ENCODE data around the gene RXRA. TPM values are rescaled to one million over a fixed set of nuclear protein-coding genes. Genes with fewer than 3 reads are reported as not detected.

RXRA gene
- total and polyA plus RNA-seq, 10 of the 15 experiments (the other 5 are each of a cell fraction or from before 2014, with no cell fraction given) = 0.89 to 36.8 (median 11.1) TPM

DNA sequence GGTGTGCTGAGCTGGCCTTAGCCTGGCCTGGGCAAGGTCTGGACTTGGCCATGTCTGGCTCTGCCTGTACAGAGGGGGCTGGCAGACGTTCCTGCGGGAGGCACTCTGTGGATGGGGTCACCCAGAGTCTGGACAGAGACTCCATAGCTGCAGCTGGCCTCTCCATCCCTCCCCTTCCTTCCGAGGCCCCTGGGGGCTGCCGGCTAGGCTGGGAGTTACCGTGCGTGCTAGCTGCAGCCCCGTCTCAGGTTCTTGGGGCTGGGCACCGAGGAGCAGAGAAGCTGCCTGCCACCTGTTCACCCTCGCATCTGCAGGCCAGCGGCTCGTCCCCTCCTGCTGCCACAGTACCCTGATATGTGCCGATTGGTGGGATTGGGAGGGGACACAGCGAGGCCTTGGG lies 63.4 kb downstream of the RXRA start (continued):
- TF ChIP-seq, protein P1, sequence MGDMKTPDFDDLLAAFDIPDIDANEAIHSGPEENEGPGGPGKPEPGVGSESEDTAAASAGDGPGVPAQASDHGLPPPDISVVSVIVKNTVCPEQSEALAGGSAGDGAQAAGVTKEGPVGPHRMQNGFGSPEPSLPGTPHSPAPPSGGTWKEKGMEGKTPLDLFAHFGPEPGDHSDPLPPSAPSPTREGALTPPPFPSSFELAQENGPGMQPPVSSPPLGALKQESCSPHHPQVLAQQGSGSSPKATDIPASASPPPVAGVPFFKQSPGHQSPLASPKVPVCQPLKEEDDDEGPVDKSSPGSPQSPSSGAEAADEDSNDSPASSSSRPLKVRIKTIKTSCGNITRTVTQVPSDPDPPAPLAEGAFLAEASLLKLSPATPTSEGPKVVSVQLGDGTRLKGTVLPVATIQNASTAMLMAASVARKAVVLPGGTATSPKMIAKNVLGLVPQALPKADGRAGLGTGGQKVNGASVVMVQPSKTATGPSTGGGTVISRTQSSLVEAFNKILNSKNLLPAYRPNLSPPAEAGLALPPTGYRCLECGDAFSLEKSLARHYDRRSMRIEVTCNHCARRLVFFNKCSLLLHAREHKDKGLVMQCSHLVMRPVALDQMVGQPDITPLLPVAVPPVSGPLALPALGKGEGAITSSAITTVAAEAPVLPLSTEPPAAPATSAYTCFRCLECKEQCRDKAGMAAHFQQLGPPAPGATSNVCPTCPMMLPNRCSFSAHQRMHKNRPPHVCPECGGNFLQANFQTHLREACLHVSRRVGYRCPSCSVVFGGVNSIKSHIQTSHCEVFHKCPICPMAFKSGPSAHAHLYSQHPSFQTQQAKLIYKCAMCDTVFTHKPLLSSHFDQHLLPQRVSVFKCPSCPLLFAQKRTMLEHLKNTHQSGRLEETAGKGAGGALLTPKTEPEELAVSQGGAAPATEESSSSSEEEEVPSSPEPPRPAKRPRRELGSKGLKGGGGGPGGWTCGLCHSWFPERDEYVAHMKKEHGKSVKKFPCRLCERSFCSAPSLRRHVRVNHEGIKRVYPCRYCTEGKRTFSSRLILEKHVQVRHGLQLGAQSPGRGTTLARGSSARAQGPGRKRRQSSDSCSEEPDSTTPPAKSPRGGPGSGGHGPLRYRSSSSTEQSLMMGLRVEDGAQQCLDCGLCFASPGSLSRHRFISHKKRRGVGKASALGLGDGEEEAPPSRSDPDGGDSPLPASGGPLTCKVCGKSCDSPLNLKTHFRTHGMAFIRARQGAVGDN (IDR thresholded peaks at IDR 0.05) = no peak
- TF ChIP-seq ZNF24 (IDR thresholded peaks at IDR 0.05) = no peak

DNA sequence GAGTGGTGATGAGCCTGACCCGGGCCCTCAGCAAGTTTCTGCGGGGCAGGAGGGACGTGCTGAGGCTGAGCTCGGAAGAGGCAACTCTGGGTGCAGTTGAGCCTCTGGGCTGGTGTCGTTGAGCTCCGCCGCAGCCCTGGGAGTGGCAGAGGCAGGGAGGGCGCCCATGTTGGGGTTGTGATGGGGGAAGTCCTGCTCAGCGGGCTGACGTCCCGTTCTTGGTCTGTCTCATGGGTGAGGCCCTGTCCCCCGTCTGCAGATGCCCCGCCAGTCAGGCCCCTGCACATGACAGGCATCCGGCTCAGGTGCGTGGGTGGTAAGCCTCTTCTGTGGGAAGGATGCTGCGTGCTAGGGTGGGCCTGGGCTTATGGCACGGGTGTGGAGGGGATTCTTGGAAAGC lies 64.3 kb downstream of the RXRA start:
- peak overlapping the region; percentile 98 for H3K4me2 ChIP-seq (ENCODE audit: control insufficient read depth, insufficient read depth)
- in situ Hi-C loops (cut with MboI) = no loop called here
- SMC1A ChIA-PET (ENCODE audit: uncharacterized antibody, unreplicated experiment) = interaction anchor here (0.5 to 4.3 kb wide), 4 partner anchors 15 to 66 kb away, joined by 3 to 39 read pairs (median 3); no protein-coding TSS in a partner anchor
- intact Hi-C loops (cut with micrococcal nuclease; ENCODE audit: unreplicated experiment) = loop anchor here (1.0 to 2.0 kb wide), 2 partner anchors 16 to 226 kb away; partner anchors contain the start of gene RNU6ATAC
- H3K9ac ChIP-seq (ENCODE audit: control insufficient read depth, insufficient read depth, low read length) = peak overlapping the region; percentile 95
- peak; percentile 77 for FAIRE-seq
- no peaks in the 10 kb centered on the region for H4K20me1 ChIP-seq (ENCODE audit: control insufficient read depth, insufficient read depth)
- BruUV-seq (replicated peaks) = no TSS peak
- no peak for DNase-seq (ENCODE audit: low read depth, low spot score)
- H3K79me2 ChIP-seq (ENCODE audit: control insufficient read depth, insufficient read depth, low read length) = peaks cover 39% of the 10 kb centered on the region
- peaks cover 43% of the 10 kb centered on the region for H3K4me1 ChIP-seq (ENCODE audit: control insufficient read depth, insufficient read depth, low read length)
- peak overlapping the region; percentile 69 for H2AFZ ChIP-seq (ENCODE audit: control insufficient read depth, low read depth, low read length)
- CTCF ChIA-PET = interaction anchor here (2.0 to 2.2 kb wide), 3 partner anchors 26 to 219 kb away, joined by 5 to 12 read pairs (median 8); no protein-coding TSS in a partner anchor
- WGBS (ENCODE audit: insufficient coverage, insufficient replicate concordance, low lambda C conversion rate, missing lambda C conversion rate) = 3% methylated on average over 17 of the region's 17 CpGs
- ATAC-seq = peak; percentile 67
- RAD21 ChIA-PET (ENCODE audit: unreplicated experiment) = interaction anchor here (1.0 to 2.7 kb wide), 5 partner anchors 13 to 52 kb away, joined by 3 to 20 read pairs (median 11); no protein-coding TSS in a partner anchor
- no peaks in the 10 kb centered on the region for H3K9me3 ChIP-seq (replicated peaks; ENCODE audit: control insufficient read depth, insufficient read depth, low read length)
- H3K36me3 ChIP-seq (ENCODE audit: control insufficient read depth in 2 of 2, insufficient read depth in 2 of 2, low read length in 1 of 2) = no peaks in the 10 kb centered on the region
- H3K27ac ChIP-seq (ENCODE audit: control insufficient read depth, insufficient read depth) = peak overlapping the region; percentile 98
- peak overlapping the region; percentile 79 for H3K4me3 ChIP-seq
- no peaks in the 10 kb centered on the region for H3K27me3 ChIP-seq (replicated peaks in 1 of 2; ENCODE audit: control insufficient read depth in 2 of 2, insufficient read depth in 2 of 2, low read length in 1 of 2)
- POLR2A ChIA-PET = interaction anchor here (8.8 kb wide), 1 partner anchor 15 kb away, joined by 88 read pairs; no protein-coding TSS in a partner anchor
- peak; percentile 56 for TF ChIP-seq SP1 (IDR thresholded peaks at IDR 0.05; ENCODE audit: low read depth, low read length)
- peak; percentile 34 for TF ChIP-seq SKIL (IDR thresholded peaks at IDR 0.05; ENCODE audit: low read depth, poor library complexity, severe bottlenecking)
- 0 out of 2 replicates have a peak, but pooled peaks have one; percentile 4 for TF ChIP-seq SMAD5 (IDR thresholded peaks at IDR 0.05; ENCODE audit: low read depth)
- peak; percentile 68 for TF ChIP-seq PBX3 (IDR thresholded peaks at IDR 0.05; ENCODE audit: insufficient replicate concordance, low read depth, low read length)
- TF ChIP-seq ZBTB4 (CRISPR knock-in tag; IDR thresholded peaks at IDR 0.05) = no peak

All from GM12878 (cell line).